GM12874 (cell line): ENCODE results near the gene CHKA.

ENCODE experiments used
- TF ChIP-seq, protein P1 (sequence below): IDR thresholded peaks from 2 replicates; pipeline ENCODE4 v1.5.1; 2011; ENCODE audit warnings: low read depth, mild to moderate bottlenecking, control low read depth, low read length, moderate library complexity; ENCODE audit not compliant: insufficient read depth

Gene CHKA

DNA sequence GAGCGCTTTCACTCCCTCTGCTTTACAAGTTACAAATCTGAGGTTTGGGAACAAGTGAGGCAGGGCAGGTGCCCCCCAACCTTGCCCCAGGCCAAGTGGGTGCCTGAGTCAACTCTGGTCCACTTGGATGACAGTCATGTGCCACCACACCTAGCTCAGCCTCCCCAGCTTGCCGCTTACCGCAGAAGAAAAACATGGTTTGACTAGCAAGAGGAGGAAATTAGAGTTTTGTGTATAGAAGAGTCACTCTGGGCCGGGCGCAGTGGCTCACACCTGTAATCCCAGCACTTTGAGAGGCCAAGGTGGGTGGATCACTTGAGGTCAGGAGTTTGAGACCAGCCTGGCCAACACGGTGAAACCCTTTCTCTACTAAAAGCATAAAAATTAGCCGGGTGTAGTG lies 27.7 kb upstream of the CHKA start:
- TF ChIP-seq, protein P1, sequence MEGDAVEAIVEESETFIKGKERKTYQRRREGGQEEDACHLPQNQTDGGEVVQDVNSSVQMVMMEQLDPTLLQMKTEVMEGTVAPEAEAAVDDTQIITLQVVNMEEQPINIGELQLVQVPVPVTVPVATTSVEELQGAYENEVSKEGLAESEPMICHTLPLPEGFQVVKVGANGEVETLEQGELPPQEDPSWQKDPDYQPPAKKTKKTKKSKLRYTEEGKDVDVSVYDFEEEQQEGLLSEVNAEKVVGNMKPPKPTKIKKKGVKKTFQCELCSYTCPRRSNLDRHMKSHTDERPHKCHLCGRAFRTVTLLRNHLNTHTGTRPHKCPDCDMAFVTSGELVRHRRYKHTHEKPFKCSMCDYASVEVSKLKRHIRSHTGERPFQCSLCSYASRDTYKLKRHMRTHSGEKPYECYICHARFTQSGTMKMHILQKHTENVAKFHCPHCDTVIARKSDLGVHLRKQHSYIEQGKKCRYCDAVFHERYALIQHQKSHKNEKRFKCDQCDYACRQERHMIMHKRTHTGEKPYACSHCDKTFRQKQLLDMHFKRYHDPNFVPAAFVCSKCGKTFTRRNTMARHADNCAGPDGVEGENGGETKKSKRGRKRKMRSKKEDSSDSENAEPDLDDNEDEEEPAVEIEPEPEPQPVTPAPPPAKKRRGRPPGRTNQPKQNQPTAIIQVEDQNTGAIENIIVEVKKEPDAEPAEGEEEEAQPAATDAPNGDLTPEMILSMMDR: no peak

DNA sequence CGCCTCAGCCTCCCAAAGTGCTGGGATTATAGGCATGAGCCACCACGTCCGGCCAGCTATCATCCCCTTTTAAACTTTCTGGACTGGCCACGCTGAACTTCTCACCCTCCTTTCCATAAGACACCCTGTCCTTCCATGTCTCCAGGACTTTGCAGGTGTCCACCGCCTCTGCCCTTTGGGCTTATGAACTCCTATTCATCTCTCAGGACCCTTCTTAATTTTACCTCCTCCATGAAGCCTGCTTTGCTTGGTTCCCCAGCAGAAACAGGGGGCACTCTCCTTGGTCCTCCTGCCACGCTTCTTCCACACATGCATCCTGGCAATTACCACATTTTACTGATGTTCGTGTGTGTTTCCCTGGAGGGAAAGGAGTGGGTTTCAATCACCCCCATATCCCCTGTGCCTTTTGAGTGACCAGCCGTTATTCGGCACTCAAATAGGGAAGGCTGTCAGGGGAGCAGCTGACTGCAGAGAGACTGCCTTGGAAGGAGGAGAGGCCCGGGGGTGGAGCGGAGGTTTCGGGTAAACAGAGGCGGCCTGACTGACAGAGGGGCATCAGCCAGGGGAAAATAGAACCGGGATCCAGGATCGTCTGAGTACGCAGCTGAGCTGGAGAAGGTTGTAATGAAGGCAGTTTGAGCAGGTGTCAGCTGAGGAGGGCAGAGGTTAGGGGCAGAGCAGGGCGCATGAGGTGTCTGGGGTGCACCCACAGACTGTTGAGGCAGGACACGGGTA lies 27.1 kb upstream of the CHKA start:
- TF ChIP-seq, protein P1: no peak

DNA sequence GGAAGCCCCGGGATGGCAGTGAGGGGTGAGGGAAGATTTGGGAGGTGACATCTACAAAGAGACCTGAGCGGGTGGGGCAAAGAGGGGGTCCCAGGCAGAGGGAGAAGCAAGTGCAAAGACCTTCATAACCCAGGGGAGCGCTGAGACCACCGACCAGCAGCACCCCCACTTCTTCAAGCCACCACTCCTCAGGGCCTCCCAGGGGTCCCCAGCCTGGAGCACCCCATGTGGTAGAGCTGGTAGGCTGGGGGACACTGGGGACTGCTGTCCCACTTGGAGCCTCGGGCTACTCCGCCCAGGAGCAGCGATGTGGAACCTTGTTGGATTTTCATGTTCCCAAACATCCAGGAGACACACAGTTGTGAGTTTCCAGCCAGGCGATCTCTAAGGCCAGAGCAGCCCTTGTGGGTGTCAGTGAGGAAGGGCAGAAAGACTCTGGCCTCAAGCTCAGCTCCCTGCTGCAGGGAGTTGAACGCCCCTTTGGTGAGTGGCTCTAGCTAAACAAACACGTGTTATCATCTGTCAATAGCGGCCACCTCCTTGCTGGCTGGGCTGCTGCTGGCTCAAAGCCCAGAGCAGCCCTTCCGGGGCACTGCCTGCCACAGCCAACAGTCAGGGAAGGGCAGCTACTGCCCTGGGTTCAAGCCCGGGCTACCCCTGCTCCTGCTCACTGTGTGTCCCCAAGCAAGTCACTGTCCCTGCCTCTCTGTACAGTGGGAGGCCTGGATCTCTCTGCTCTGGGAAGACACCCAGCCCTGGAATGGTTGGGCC lies 25.7 kb upstream of the CHKA start:
- TF ChIP-seq, protein P1: no peak

DNA sequence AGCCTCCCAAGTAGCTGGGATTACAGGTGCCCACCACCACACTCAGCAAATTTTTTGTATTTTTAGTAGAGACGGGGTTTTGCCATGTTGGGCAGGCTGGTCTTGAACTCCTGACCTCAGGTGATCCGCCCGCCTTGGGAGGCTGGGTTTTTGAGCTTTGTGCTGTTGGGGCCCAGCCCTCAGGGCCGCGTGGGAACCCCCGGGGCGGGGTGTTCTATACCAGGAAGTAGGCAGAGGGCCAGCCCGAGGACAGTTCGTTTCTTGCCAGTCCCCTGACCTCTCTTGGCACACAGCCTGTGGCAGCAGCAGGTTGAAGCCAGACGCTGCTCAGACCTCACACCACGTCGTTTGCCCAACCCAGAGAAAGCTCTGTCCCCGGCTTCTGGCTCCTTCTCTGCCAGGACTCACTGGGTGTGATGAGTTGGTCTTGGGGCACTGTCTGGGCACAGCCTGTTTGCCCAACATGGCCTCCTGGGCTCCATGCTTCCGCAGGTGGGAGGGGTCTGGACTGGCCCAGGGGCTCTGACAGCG lies 24.9 kb upstream of the CHKA start:
- TF ChIP-seq, protein P1: no peak

DNA sequence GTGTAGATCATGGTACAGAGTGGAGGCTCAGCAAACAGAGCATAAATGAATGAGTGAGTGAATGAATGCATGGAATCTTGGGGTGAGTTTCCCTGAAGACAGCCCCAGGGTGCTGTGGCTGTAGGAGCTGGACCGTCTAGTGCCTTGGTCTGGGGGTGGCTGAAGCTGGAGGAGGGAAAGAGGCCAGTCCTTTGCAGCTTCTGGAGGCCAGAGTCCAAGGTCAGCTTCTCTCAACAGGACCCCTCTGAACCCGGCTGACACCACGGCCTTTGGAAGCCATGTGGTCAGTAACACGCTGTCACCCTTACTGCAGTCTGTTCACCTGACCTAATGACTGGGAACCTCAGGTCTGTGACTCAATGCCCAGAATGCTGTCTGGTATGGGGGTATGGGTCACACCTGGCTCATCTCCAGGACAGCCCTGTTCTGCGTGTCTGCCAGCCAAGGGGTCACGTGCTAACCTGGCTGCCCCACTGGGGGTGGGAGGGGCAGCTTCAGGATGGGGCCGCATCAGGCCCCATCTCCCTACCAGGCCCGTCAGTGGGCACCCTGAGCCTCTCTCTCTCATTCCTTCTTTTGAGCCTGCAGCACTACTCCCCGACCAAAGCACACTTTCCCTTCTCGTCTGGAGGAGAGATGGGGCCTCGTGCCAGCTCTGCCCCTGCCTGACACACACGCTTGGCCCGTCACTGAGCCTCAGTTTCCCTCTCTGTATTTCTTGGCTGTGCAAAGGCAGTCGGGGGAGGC lies 24.1 kb upstream of the CHKA start:
- TF ChIP-seq, protein P1: no peak

DNA sequence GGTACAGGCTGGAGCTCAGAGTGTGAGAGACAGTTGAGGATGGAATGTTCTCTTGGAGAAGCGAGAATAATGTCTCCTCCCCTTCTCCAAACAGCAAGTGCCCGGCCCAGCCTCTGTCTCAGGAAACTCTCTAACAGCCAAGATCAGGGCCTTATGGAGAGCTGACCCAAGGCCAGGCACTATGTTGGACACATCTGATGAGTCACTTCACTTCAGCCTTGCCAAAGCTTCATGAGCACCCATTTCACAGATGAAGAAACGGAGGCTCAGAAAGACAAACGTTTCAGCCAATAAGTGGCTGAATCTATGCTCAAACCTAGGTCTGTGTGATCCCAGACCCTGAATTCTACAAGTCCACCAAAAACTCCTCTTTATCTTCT lies 22.1 kb upstream of the CHKA start:
- TF ChIP-seq, protein P1: no peak

DNA sequence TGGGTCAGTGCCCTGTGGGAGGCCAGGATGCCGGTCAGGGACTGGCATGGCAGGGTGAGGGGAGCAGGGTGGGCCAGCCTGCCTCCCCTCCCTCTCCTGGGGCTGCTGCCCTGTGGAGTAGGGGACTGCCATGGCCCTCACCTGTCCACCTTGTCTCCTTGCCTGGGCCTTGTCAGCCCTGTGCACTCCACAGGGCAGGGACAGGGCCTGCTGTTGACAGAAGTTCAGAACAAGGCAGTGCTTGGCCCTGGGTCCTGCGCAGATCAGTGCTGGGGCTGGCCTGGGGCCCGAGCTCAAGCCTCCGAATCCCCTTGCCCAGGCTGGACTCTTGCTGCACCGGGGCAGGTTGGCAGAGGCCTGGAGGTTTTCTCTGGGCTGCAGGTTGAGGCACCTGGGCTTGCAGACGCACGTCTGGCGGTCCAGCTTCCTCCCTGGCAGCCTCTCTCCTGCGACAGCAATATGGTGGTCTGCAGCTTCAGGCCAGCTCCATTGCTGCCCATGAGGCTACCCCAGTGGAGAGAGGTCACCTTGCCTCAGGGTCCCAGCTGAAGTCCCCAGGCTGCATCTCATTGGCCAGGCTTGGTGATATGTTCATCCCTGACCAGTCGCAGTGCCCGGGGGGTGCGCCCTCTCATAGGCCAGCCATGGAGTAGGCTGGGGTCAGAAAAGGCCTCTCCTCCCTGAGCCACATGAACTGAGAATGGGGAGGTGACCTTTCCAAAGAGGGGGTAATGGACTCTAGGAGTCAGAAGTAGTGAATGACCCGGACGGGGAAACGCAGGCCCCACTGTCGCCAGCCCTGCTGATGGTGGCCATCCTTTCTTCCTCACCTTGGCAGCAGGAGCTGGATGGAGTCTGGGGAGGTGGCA lies 21.5 kb upstream of the CHKA start:
- TF ChIP-seq, protein P1: no peak
